Measurements from ENCODE around the gene PXN.

DNA sequence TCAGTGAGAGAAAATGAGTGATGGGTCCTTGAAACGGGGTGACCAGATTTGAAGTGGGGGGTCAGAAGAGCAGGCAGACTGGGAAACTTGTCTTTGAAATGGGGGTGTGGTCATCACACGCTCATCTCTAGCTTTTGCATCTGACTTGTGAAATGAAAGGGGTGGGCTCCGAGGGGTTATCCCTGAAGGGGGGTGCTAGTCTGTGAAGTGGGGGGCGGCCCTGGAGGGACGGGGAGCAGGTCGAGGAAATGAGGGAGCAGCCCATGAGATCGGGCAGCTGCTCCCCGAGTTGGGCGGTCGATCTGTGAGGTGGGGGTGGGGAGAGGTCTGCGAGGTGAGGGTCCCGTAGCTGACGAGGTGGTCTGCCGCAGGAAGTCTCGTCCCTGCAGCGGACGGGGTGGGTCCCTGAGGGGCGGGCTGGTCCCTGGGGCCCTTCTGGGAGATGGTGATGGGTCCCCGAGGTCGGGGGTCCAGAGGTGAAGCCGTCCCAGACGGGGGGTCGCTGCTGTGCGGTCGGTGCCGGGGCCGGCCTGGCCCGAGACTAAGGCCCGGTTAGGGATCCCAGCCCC is 542 bp downstream of the PXN start:
- no peak for TF ChIP-seq CTCF (IDR thresholded peaks at IDR 0.05)
- TF ChIP-seq POLR2A (IDR thresholded peaks at IDR 0.05): no peak

Data from body of pancreas (tissue), 4 donors.